Measurements from ENCODE around the gene IL1R1.

The IL1R1 gene

DNA sequence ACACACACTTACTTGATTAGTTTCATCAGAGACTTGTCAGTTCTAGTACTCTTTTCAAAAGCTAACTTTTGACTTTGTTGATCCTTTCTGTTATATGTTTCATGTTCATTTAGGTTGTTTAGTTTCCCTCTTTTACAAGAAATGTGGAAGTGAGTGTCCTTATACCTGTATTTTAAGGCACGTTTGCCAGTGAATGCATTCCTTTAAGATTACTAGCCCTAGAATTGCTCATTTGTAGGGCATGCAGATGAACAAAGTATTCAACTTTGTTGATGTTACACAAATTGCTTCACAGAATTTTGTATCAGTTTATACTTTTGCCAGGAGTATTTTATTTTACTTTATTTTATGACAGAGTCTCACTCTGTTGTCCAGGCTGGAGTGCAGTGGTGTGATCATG is 50.5 kb downstream of the IL1R1 start:
- FAIRE-seq = no peak
- DNase-seq (ENCODE audit: insufficient read length, low spot score) = no peak

GRCh38 chr2:102194609-102195268 is 52.2 kb downstream of the IL1R1 start:
- FAIRE-seq (no peak), DNase-seq (ENCODE audit: insufficient read length, low spot score) (no peak)

DNA sequence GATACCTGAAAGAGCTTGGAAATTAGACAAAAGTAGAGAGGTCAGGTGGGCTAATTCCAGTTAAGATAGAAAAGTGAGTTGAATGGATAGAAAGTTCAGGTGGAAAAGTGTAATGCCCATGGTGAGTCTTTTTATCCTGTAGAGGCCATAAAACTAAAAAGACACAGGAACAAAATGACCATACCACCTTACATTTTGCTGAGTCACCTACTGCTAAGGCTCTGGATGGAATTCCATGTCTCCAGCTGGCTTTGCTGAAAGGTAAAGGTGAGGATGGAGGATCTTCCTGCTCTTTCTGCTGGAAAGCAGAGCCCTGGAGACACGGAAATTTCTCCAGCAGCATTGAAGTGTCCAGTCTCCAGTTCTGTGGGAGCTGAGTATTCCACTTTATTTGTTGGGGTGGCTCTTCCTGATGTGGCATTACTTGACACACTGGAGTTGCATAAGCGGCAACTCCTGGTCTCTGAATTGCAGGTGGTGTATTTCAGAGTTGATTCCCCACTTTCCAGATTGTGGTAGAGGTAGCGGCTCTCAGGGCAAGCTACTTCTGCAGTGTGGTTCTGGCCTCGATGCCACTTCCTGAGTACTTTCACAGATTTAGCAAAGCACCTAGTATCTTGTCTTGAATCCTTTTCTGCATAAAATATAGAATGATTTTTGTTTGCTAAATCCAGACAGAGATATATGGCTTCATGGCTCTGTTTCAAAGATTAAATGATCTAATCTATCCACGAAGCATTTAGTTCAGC is 55.0 kb downstream of the IL1R1 start:
- DNase-seq (ENCODE audit: insufficient read length, low spot score) = no peak
- FAIRE-seq = no peak

DNA sequence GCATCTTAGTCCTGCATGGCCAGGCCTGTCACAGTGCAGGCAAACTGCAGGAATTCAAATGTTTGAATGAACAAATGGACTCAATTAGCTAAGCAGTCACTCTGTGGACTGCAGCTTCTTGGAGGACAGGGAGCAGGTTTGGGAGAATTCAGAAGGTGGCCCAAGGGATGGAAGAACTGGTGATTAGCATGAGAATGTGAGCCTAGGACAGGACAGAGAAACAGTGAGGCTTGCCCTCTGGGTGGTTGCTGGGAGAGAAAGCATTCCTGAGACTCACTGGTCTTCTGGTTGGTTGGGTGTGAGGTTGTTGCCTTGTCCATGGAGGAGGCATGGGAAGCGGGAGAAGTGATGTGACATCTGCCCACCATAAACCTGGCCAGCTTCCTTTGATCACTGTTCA is 58.0 kb downstream of the IL1R1 start:
- DNase-seq (ENCODE audit: insufficient read length, low spot score) (no peak), FAIRE-seq (no peak)

- FAIRE-seq = no peak
Observed at GRCh38 chr2:102204638-102205037, 62.1 kb downstream of the IL1R1 start.

DNA sequence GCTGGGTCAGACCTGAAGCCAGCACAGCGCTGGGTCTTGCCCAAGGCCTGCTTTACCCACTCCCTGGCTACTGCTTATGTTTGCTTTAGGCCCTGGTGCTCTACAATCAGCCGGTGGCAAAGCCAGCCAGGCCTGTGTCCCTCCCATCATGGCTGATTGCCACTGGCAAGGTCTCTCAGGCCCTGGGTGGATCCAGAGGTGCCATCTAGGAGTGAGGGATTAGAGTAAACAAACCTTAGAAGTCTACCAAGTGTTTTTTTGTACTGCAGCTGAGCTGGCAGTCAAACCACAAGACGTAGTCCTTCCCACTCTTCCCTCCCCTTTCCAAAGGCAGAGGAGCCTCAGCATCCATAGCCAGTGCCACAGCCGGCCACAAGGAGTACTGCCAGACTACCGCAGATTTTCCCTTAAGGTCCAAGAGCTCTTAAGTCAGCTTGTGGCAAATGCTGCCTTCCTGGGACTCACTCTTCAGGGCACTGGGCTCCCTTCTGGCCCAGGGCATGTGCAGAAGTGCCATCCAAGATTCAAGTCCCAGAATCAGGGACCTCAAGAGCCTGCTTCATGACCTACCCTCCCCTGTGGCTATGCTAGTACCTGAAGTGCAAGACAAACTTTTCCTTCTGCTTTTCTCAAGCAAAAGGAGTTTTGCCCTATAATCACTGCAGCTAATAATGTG is 64.3 kb downstream of the IL1R1 start:
- DNase-seq (ENCODE audit: insufficient read length, low spot score) (no peak), FAIRE-seq (no peak)

More at GRCh38 chr2:102204638-102205037, 62.1 kb downstream of the IL1R1 start:
- no peak for DNase-seq (ENCODE audit: insufficient read length, low spot score)

- DNase-seq (ENCODE audit: insufficient read length, low spot score) = no peak
- FAIRE-seq = no peak
Observed at GRCh38 chr2:102208774-102209173, 66.2 kb downstream of the IL1R1 start.

DNA sequence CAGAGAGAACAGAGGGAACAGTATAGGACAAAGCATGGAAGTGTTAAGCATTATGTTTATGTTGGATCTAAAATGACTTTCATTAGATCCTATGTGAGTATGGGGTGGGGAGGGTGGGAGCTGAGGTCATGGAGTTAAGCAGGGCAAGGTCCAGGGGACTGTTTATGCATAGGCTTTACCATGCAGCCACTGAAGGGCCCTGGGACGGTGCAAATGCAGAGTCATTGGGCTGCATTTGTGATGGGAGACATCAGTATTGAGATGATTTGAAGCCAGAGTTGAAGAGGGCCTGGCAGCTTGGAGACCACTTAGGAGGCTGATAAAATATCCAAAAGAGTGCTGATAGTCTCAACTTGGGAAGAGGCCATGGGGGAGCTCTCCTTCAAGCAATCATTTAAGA is 66.9 kb downstream of the IL1R1 start:
- no peak for FAIRE-seq
- DNase-seq (ENCODE audit: insufficient read length, low spot score) = no peak

DNA sequence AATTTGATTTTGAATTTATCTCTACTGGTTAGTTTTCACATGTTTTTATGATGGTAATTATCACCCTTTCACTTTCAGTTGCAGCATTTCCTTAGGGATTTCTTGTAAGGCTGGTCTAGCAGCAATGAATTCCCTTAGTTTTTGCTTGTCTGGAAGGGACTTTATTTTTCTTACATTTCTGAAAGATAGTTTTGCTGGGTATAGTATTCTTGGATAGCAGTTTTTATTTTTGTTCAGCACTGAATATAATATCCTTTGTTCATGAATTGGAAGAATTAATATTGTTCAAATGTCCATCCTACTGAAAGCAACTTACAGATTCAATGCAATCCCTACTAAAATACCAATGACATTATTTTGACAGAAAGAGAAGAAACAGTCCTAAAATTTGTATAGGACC is 74.5 kb downstream of the IL1R1 start:
- FAIRE-seq (no peak), DNase-seq (ENCODE audit: insufficient read length, low spot score) (no peak)

- no peak for FAIRE-seq
- no peak for DNase-seq (ENCODE audit: insufficient read length, low spot score)
Observed at GRCh38 chr2:102224824-102225739, 82.5 kb downstream of the IL1R1 start.

GRCh38 chr2:102226171-102226570 is 83.6 kb downstream of the IL1R1 start:
- FAIRE-seq (no peak), DNase-seq (ENCODE audit: insufficient read length, low spot score) (no peak)

GRCh38 chr2:102226612-102227391 is 84.3 kb downstream of the IL1R1 start:
- no peak for DNase-seq (ENCODE audit: insufficient read length, low spot score)
- no peak for FAIRE-seq

GRCh38 chr2:102229141-102229769 is 86.7 kb downstream of the IL1R1 start:
- DNase-seq (ENCODE audit: insufficient read length, low spot score) = no peak
- FAIRE-seq = no peak

Measured in HTR-8/SVneo (cell line).